PC-9 (cell line): Measurements from ENCODE around the gene GABRB3. TPM values are rescaled to one million over a fixed set of nuclear protein-coding genes. Genes with fewer than 3 reads are reported as not detected.

Experiments
- BruUV-seq: library from RNA; stranded (reverse); fragments of 400-500 nt; replicated peaks from 2 replicates; lab custom pipeline; 2021; lab: Mats Ljungman, UMichigan
- CTCF ChIA-PET: fragments of 300-600 bp; sonication (Branson Sonifier 250); formaldehyde crosslinking; loops from one replicate; lab custom pipeline; 2022; ENCODE audit warnings: antibody characterized with exemption; lab: Charles Lee
- POLR2A ChIA-PET: fragments of 300-600 bp; sonication (Branson Sonifier 250); formaldehyde crosslinking; loops from one replicate; lab custom pipeline; 2022; ENCODE audit warnings: antibody characterized with exemption; ENCODE audit not compliant: unreplicated experiment; lab: Charles Lee
- DNase-seq, 2 experiments: peaks; one replicate each; pipeline versions ENCODE4 v3.0.0 to v3.0.0-alpha.2; 2015 to 2022; ENCODE audit warnings: mixed read lengths in 1 of 2
- H2AFZ ChIP-seq: fragments of 200-600 bp; sonication (generic); 2 replicates; pipeline ENCODE4 v1.8.1; 2017; ENCODE audit warnings: antibody characterized with exemption
- H3F3A ChIP-seq: fragments of 200-600 bp; sonication (generic); 2 replicates; pipeline ENCODE4 v1.8.1; 2017; ENCODE audit warnings: antibody characterized with exemption, mild to moderate bottlenecking, low read depth; ENCODE audit not compliant: insufficient read depth
- H3K27ac ChIP-seq: fragments of 200-600 bp; sonication (generic); 2 replicates; pipeline ENCODE4 v1.6.1; 2016; ENCODE audit warnings: mixed run types
- H3K27me3 ChIP-seq: fragments of 200-600 bp; sonication (generic); 2 replicates; pipeline ENCODE4 v1.6.1; 2016; ENCODE audit warnings: low read depth, mixed run types; ENCODE audit not compliant: insufficient read depth
- H3K36me3 ChIP-seq: fragments of 200-600 bp; sonication (generic); 2 replicates; pipeline ENCODE4 v1.6.1; 2016; ENCODE audit warnings: low read depth, mixed run types
- H3K4me1 ChIP-seq: fragments of 200-600 bp; sonication (generic); replicated peaks from 2 replicates; pipeline ENCODE4 v1.6.1; 2016; ENCODE audit warnings: mixed run types; ENCODE audit not compliant: insufficient read depth
- H3K4me2 ChIP-seq: fragments of 200-600 bp; sonication (generic); 2 replicates; pipeline ENCODE4 v1.6.1; 2017; ENCODE audit warnings: mixed run types
- H3K4me3 ChIP-seq: fragments of 200-600 bp; sonication (generic); 2 replicates; pipeline ENCODE4 v1.6.1; 2016; ENCODE audit warnings: mixed run types
- H3K79me2 ChIP-seq: fragments of 200-600 bp; sonication (generic); 2 replicates; pipeline ENCODE4 v1.6.1; 2017; ENCODE audit warnings: low read depth, mixed run types
- H3K9me2 ChIP-seq: fragments of 200-600 bp; sonication (generic); 2 replicates; pipeline ENCODE4 v1.8.1; 2017; ENCODE audit warnings: mild to moderate bottlenecking; ENCODE audit not compliant: insufficient read depth
- H3K9me3 ChIP-seq: fragments of 200-600 bp; sonication (generic); 2 replicates; pipeline ENCODE4 v1.8.1; 2016; ENCODE audit warnings: low read depth; ENCODE audit not compliant: insufficient read depth
- H4K20me1 ChIP-seq: fragments of 200-600 bp; sonication (generic); 2 replicates; pipeline ENCODE4 v1.8.1; 2017; ENCODE audit not compliant: insufficient read depth
- EZH2 ChIP-seq: fragments of 200-600 bp; sonication (generic); IDR thresholded peaks from 2 replicates; pipeline ENCODE4 v1.8.0; 2017; ENCODE audit warnings: antibody characterized with exemption, low read depth
- intact Hi-C: fragments of 100-400 bp; cut with micrococcal nuclease; formaldehyde crosslinking; loops from one replicate; pipeline ENCODE4 v1.10.0; 2022; ENCODE audit not compliant: unreplicated experiment
- total RNA-seq: library from RNA; stranded (reverse); gene quantifications from 2 replicates; pipeline ENCODE4 v1.2.3, GENCODE V29; 2021
- TF ChIP-seq, protein P1 (sequence below): fragments of 200-600 bp; sonication (generic); conservative IDR thresholded peaks from 2 replicates; pipeline ENCODE4 v1.6.1; 2017; ENCODE audit warnings: mixed run types, antibody characterized with exemption, mild to moderate bottlenecking, moderate library complexity

The GABRB3 gene
- total RNA-seq, 1 experiment from 2014 or later, result 6.3 TPM

GRCh38 chr15:26674467-26674866 lies 98.4 kb downstream of the GABRB3 start:
- no peaks in the 10 kb centered on the region for H3K79me2 ChIP-seq
- no peak overlapping the region for H3K27ac ChIP-seq
- no peaks in the 10 kb centered on the region for H3K9me2 ChIP-seq
- no peaks in the 10 kb centered on the region for H3K9me3 ChIP-seq
- ChIA-PET CTCF (interaction anchor here (0.7 kb wide), 1 partner anchor 100 kb away, joined by 4 read pairs; no protein-coding TSS in a partner anchor), POLR2A (no interaction called here)
- BruUV-seq, result no TSS peak
- no peak overlapping the region for H2AFZ ChIP-seq
- peaks cover 18% of the 10 kb centered on the region; the same call in 1 of the 2 replicates for H3K27me3 ChIP-seq
- intact Hi-C loops, result no loop called here
- H3F3A ChIP-seq, result no peaks in the 10 kb centered on the region
- H3K4me2 ChIP-seq, result no peak overlapping the region
- no peaks in the 10 kb centered on the region for H3K36me3 ChIP-seq
- no peak for TF ChIP-seq EZH2
- TF ChIP-seq, protein P1, sequence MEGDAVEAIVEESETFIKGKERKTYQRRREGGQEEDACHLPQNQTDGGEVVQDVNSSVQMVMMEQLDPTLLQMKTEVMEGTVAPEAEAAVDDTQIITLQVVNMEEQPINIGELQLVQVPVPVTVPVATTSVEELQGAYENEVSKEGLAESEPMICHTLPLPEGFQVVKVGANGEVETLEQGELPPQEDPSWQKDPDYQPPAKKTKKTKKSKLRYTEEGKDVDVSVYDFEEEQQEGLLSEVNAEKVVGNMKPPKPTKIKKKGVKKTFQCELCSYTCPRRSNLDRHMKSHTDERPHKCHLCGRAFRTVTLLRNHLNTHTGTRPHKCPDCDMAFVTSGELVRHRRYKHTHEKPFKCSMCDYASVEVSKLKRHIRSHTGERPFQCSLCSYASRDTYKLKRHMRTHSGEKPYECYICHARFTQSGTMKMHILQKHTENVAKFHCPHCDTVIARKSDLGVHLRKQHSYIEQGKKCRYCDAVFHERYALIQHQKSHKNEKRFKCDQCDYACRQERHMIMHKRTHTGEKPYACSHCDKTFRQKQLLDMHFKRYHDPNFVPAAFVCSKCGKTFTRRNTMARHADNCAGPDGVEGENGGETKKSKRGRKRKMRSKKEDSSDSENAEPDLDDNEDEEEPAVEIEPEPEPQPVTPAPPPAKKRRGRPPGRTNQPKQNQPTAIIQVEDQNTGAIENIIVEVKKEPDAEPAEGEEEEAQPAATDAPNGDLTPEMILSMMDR, result no peak
- H3K4me1 ChIP-seq, result no peaks in the 10 kb centered on the region
- DNase-seq, result no peak
- H3K4me3 ChIP-seq, result no peak overlapping the region
- H4K20me1 ChIP-seq, result no peaks in the 10 kb centered on the region

DNA sequence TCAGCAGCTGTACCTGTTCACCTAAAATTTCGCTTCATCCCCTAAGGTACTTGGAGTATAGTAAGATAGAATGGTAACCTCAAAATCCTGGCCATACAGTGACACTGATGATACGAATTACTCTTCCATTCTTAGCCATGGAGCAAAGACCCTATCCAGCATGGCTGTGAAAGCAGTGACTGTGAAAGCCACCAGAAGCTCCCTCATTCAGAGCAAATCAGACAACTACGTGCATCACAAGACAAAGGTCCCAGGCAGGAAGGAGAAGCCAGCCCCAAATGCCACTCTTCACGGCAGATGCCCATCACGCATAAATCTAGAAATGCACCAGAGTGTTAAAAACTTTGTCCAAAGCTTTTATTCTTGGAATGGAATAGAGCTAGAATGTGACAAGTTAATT lies 99.4 kb downstream of the GABRB3 start:
- CTCF ChIA-PET, result no interaction called here
- Histone ChIP-seq H2AFZ (no peak overlapping the region), H3K9me3 (no peaks in the 10 kb centered on the region), H4K20me1 (no peaks in the 10 kb centered on the region), H3K79me2 (no peaks in the 10 kb centered on the region), H3K4me1 (no peaks in the 10 kb centered on the region), H3F3A (no peaks in the 10 kb centered on the region), H3K27me3 (peaks cover 18% of the 10 kb centered on the region; the same call in 1 of the 2 replicates), H3K27ac (no peak overlapping the region), H3K9me2 (no peaks in the 10 kb centered on the region), H3K4me2 (no peak overlapping the region), H3K36me3 (no peaks in the 10 kb centered on the region), H3K4me3 (no peak overlapping the region)
- POLR2A ChIA-PET, result no interaction called here
- no TSS peak for BruUV-seq
- no peak for DNase-seq
- intact Hi-C loops, result no loop called here
- TF ChIP-seq, protein P1, result no peak
- TF ChIP-seq EZH2, result no peak

- TF ChIP-seq, protein P1, result no peak
- H3K9me2 ChIP-seq, result no peaks in the 10 kb centered on the region
- no peaks in the 10 kb centered on the region for H3K36me3 ChIP-seq
- no peak for DNase-seq
- H3K4me1 ChIP-seq, result no peaks in the 10 kb centered on the region
- H3K4me3 ChIP-seq, result no peak overlapping the region
- no peak overlapping the region for H3K27ac ChIP-seq
- no peaks in the 10 kb centered on the region for H3K9me3 ChIP-seq
- no peaks in the 10 kb centered on the region for H3F3A ChIP-seq
- CTCF ChIA-PET, result no interaction called here
- H3K27me3 ChIP-seq, result peaks cover 18% of the 10 kb centered on the region; the same call in 1 of the 2 replicates
- no peaks in the 10 kb centered on the region for H4K20me1 ChIP-seq
- no TSS peak for BruUV-seq
- H3K79me2 ChIP-seq, result no peaks in the 10 kb centered on the region
- H3K4me2 ChIP-seq, result no peak overlapping the region
- intact Hi-C loops, result no loop called here
- no peak overlapping the region for H2AFZ ChIP-seq
- POLR2A ChIA-PET, result no interaction called here
These were observed 102.8 kb downstream of the GABRB3 start for GRCh38 chr15:26670116-26670515.
